Measurements from ENCODE around the gene POLR2L. TPM values are rescaled to one million over a fixed set of nuclear protein-coding genes. Genes with fewer than 3 reads are reported as not detected.

POLR2L gene
- total RNA-seq, 1 donor from 2014 or later: 163 TPM

- no peak for DNase-seq (ENCODE audit: low read depth, low spot score)
Observed at GRCh38 chr11:855796-856195, 13.5 kb upstream of the POLR2L start.

DNA sequence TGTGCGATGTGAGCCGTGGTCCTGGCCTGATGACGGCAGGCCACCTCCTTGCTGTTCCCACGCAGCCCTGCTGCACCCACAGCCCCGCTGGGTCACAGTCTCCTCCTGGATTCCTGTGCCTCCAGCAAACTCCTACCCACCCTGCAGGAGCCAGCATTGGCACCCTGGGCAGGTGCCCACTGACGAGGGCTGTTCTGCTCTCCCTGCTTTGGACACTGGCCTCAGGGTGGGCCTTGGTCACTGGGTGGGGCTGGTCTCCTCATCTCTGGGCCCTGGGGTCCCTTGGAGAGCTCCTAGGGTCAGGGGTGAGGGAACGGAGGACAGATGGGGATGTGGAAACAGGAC lies 13.0 kb upstream of the POLR2L start:
- no peak for DNase-seq (ENCODE audit: low read depth, low spot score)

DNA sequence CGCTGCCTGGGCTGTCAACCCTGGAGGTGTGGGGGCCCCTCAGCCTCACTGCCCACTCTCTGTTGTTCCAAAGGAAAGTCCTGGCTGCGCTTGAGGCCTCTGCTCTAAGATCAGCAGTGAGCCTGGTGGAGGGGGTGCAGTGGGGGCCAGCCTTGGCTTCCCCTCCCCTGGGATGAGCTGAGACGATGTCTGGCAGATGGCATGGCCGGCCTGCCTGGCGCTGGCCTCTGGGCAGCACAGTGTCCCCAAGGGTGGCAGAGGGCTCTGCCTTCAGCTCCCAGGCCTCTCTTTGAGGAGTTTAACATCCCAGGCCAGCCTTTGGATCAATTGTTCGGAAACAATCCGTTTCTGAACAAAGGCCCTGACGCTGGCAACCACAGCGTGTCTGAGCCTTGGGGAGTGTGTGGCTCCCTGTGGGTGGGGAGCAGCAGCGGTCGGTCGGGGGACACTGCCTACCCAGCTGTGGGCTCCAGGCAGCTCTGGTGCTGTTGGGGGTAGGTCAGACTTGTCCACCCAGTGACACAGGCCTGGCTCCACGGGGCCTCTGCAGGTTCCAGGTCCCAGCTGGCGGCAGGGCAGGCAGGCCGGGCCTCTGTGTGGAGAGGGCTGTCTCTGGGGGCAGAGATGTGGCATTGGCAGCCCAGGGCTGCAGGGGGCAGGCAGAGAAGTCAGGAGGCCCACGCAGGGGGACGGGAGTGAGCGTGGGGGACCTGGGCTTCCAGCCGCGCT lies 12.4 kb upstream of the POLR2L start:
- no peak for DNase-seq (ENCODE audit: low read depth, low spot score)

- no peak for DNase-seq (ENCODE audit: low read depth, low spot score)
Observed at GRCh38 chr11:853682-854448, 11.5 kb upstream of the POLR2L start.

DNA sequence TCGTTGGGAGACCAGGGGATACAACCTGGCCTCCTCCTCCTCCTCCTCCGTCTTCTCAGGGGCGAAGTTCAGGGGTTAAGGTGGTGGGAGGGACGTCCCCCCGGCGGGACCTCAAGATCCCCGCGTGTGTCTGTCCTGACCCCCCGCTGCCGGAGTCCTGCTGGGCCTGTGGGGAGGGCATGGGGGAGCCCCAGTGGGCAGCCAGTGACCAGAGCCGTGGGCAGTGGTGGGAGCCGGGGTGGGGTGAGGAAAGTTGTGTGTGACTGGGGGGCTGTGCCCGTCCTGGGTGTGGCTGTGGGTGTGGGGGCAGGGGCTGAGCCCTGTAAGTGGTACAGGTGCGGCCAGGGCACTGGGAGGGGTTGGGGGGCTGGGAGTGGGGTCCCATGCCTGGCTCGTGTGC lies 10.4 kb upstream of the POLR2L start:
- DNase-seq (ENCODE audit: low read depth, low spot score): no peak

- DNase-seq (ENCODE audit: low read depth, low spot score): no peak
Observed at GRCh38 chr11:850775-851763, 8.7 kb upstream of the POLR2L start.

DNA sequence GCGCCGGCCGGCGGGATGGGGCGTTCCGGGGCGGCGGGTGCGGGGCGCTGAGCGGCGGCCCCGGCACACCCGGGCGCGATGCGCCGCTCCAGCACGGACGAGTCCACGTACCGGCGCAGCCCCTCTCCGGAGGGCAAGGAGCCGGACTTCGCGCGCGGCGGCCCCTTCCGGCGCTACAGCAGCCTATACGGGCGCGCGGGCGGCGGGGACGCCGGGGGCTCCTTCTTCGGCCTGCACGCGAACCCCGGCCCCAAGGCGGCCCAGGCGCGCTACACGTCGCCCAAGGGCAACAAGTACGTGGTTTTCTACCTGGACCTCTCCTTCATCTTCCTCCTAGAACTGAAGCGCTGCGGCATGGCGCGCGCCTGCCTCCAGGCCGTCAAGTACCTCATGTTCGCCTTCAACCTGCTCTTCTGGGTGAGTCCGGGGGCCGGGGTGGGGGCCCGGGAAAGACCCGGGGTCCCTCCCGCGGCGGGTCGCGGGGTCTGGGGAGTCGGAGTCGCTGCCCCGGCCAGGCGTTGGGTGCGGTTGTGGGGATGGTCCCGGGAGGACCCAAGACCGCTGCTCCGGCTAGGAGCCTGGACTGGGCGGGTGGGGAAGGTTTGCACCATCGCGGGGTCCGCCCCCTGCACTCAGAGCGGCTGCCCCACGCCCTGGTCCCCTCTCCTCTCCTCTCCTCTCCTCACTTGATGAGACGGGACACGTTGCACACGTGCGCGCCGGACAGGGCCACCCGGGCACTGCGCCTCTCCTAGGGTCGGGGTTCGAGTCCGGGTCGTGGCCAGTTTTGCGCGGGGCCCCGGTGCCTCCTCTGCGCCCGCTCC lies 7.8 kb upstream of the POLR2L start:
- DNase-seq (ENCODE audit: low read depth, low spot score): no peak

DNA sequence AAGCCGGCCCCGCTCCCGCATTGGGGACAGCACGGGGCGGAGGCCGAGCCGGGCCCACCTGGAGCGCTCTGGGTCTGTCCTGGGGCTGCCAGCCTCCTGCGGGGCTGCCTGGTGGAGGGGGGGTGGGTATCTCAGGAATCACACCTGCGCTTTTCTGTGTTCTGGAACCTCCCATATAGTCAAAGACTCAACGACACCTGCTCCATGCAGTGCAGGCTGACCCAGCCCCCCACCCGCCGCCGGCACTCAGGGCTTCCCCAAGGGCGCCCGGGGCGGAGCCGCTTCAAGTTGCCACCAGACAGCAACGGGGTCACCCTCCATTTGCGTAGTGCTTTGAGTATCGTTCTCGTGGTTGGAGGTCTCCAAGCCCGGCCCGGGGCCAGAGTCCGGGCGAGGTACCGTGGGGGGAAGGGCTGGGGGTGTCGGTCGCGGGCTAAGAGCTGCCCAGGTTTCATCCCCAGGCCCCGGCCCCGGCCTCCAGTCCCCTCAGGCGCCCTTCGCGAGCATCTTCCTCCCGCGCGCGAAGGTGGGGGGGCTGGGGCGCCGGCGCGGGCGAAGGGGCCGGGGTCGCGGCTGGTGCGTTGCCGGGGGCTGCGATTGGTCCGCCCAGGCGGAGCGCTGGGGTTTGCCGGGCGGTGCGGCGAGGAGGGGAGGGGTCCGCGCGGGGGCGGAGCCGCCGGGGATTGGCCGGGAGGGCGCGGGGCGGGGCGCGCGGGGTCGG lies 6.9 kb upstream of the POLR2L start:
- DNase-seq (ENCODE audit: low read depth, low spot score): no peak

DNA sequence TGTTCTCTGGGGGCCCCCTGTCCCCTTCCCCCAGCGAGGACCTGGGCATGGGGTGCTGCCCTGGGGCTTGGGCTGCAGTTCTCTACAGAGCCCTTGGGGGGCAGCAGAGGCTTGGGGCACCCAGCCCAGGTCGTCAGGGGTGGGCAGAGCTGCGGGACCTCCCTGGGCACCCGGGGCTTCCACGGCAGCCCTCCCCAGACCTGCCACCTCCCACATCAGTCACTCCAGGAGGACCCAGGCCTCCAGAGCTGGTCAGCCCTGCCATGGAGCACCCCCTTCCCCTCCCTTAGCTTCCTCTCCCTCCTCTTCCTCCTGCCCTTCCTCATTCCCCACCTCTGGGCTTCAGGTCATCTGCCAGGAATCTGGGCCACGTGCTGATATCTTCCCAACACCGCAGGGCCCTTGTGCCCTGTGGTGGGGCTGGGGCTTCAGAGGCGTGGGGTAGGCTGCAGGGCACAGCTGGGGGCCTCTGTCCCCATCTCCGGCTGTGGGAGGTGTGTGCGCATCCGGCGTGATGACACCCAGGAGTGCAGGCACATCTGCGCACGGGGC lies 6.1 kb upstream of the POLR2L start:
- DNase-seq (ENCODE audit: low read depth, low spot score): no peak

DNA sequence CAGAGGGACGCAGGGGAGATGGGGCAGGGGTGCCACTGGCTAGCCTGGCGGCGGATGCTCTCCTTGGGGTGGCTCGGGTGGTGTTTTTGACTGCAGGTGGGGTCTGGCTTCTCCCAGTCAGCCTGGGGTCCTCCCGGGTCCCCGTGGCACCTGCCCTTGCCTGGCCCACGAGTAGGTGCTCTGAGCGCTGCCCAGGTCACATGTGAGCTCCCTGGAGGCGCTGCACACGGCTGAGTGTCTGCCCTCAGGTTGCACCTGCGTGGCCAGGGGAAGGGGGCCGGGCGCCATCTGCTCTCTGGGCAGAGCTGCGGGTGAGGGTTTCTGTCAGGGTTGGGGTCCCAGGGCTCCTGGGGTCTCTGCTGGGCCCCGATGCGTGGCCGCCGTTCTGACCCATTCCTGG lies 5.5 kb upstream of the POLR2L start:
- DNase-seq (ENCODE audit: low read depth, low spot score): no peak

DNA sequence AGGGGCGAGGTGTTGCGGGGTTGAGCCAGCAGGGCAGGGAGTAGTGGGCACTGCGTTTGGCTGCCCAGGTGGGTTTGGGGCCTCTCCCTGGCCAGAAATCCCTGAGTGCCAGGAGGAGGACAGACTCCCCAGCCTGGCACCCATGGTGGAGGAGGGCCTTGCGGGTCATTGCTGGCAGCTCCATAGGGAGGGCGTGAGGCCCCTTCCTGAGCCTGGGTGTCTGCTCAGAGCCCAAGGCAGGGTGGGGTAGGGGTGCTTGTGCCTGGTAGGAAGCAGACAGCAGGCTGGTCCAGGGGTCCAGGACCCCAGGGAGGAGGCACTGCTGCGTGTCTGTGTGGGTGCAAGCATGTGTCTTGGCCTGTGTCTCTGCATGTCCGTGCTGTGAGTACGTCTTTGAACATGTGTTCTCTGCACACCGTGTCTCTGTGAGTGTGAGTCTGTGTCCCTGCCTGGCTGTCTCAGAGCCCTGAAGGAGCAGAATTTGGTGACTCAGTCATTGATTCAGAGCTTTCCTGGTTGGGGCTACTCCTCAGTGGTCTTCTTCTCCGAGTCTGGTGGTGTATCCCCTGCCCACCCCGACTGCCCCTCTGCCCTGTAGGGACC lies 4.3 kb upstream of the POLR2L start:
- DNase-seq (ENCODE audit: low read depth, low spot score): no peak

DNA sequence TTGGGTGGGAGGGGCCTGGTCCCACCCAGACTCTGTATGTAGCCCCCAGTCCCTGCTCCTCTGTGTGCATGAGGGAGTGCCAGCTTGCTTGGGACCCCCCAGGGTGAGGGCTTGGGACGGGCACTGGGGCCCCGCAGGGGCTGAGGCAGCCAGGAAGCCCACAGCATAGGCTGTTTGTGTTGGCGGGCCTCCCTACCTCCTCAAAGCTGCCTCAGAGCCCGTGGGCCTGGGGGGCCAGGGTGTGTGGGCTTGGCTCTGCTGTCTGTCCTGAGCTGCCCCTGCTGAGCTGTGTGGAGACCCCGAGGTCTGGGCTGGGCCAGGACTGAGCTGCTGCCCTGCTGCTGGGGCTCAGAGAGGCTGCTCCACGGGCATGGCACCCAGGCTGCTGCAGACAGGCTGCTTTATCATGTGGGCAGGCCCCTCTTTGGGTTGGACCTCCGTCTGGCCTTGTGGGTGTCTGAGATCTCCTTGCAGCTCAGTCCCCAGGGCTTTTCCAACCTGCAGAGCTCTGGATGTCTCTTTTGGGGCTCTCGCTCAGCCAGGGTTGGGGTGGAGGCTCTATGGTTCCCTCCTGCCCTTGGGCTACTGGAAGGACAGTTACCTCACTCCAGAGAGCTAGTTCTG lies 3.7 kb upstream of the POLR2L start:
- no peak for DNase-seq (ENCODE audit: low read depth, low spot score)

DNA sequence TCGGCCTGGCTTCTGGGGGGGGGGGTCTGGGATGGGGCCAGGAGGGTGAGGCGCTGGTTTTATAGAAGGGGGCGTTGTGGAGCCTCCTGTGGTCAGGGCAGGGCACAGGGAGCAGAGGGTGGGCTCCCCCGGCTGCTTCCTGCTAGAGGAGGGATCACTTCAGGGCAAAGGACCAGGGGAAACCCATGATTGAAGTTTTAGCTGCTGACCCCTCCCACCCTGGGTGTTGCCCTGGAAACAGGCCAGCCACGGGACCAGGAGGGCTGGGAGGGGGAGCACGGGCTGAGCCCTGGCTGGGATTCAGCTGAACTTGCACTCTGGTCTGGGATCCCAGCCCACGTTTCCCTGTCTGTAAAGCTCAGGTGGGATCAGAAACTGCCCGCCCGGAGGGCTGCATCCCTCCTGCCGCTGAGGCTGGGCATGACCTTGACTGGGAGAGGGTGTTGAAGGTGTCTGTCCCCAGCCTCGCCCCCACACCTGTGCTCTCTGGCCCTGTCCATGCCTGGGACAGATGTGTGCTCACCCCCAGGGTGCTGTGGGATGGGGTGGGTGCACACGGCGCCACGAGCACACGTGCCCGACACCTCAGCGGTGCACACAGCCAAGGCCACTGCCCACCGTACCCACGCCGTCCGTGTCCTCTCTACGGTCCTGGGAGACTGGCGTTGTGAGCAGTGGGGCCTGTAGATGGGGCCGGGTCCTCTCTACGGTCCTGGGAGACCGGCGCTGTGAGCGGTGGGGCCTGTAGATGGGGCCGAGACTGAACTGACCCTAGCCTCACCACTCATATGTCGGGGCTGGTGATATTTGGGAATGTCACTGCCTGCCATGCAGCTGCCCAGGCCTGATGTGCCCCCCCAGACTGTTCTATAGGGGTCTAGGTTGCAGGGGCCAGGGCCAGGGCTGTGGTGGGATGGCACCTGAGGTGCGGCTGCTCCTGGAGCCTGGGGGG lies 2.6 kb upstream of the POLR2L start:
- DNase-seq (ENCODE audit: low read depth, low spot score): peak; percentile 84

GRCh38 chr11:843818-844692 lies 1.7 kb upstream of the POLR2L start:
- DNase-seq (ENCODE audit: low read depth, low spot score): peak; percentile 93

- no peak for DNase-seq (ENCODE audit: low read depth, low spot score)
Observed at GRCh38 chr11:843086-843734, 881 bp upstream of the POLR2L start.

- DNase-seq (ENCODE audit: low read depth, low spot score): no peak
Observed at GRCh38 chr11:841981-842369, 354 bp downstream of the POLR2L start.

Measured in pulmonary artery endothelial cell (primary cell).